MM.1S (cell line): Measurements from ENCODE around the gene DCDC1.

Experiments
- EZH2 ChIP-seq: fragments of 300-600 bp; sonication (generic); optimal IDR thresholded peaks from 2 replicates; pipeline ENCODE3; 2017; ENCODE audit warnings: low read depth, mild to moderate bottlenecking, antibody characterized with exemption, low read length, mixed read lengths
- TF ChIP-seq, protein P1 (sequence below): fragments of 300-600 bp; sonication (generic); IDR thresholded peaks from 2 replicates; pipeline ENCODE4 v1.5.1; 2016; ENCODE audit warnings: antibody characterized with exemption, low read length, mixed read lengths

DNA sequence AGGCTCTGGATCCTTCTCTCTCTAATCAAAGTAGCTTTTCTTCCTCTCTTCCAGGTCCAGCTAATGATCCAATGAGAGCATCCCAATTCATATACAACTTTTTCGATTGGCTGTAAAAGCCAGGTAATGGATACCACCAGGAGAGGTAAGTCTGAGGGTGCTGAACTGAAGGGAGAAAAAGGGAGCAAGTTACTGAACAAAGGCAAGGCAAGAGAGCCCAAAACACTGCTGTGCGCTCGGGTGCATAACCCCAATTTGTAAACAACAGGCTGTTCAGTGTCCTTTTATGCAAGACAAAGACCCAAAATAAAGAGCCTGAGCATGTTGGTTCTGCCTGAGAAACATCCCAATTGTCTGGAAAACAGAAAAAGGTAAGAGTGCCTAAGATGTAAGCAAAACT is 260.1 kb downstream of the DCDC1 start:
- TF ChIP-seq, protein P1, sequence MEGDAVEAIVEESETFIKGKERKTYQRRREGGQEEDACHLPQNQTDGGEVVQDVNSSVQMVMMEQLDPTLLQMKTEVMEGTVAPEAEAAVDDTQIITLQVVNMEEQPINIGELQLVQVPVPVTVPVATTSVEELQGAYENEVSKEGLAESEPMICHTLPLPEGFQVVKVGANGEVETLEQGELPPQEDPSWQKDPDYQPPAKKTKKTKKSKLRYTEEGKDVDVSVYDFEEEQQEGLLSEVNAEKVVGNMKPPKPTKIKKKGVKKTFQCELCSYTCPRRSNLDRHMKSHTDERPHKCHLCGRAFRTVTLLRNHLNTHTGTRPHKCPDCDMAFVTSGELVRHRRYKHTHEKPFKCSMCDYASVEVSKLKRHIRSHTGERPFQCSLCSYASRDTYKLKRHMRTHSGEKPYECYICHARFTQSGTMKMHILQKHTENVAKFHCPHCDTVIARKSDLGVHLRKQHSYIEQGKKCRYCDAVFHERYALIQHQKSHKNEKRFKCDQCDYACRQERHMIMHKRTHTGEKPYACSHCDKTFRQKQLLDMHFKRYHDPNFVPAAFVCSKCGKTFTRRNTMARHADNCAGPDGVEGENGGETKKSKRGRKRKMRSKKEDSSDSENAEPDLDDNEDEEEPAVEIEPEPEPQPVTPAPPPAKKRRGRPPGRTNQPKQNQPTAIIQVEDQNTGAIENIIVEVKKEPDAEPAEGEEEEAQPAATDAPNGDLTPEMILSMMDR: no peak
- no peak for TF ChIP-seq EZH2
